ENCODE data around the gene PTPRR.

- TF ChIP-seq TEAD4 (IDR thresholded peaks at IDR 0.05; ENCODE audit: borderline replicate concordance, insufficient read depth) (no peak), CTCF (IDR thresholded peaks at IDR 0.05) (no peak), RAD21 (IDR thresholded peaks at IDR 0.05; ENCODE audit: low read length) (no peak), EZH2phosphoT487 (IDR thresholded peaks at IDR 0.05; ENCODE audit: borderline replicate concordance, low read depth) (no peak), POLR2AphosphoS5 (IDR thresholded peaks at IDR 0.05; ENCODE audit: low read depth, low read length) (no peak), YY1 (IDR thresholded peaks at IDR 0.05; ENCODE audit: low read depth) (no peak), JUND (IDR thresholded peaks at IDR 0.05) (no peak), CHD2 (IDR thresholded peaks at IDR 0.05; ENCODE audit: low read length, partially characterized antibody) (no peak), ELF1 (IDR thresholded peaks at IDR 0.05) (no peak), RFX5 (IDR thresholded peaks at IDR 0.05; ENCODE audit: low read length) (no peak), RXRA (IDR thresholded peaks at IDR 0.05; ENCODE audit: borderline replicate concordance, low read depth) (no peak), RCOR1 (IDR thresholded peaks at IDR 0.05; ENCODE audit: low read length) (no peak)
- TF ChIP-seq, protein P1, sequence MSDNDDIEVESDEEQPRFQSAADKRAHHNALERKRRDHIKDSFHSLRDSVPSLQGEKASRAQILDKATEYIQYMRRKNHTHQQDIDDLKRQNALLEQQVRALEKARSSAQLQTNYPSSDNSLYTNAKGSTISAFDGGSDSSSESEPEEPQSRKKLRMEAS (IDR thresholded peaks at IDR 0.05; ENCODE audit: low read depth): no peak
- TF ChIP-seq, protein P2, sequence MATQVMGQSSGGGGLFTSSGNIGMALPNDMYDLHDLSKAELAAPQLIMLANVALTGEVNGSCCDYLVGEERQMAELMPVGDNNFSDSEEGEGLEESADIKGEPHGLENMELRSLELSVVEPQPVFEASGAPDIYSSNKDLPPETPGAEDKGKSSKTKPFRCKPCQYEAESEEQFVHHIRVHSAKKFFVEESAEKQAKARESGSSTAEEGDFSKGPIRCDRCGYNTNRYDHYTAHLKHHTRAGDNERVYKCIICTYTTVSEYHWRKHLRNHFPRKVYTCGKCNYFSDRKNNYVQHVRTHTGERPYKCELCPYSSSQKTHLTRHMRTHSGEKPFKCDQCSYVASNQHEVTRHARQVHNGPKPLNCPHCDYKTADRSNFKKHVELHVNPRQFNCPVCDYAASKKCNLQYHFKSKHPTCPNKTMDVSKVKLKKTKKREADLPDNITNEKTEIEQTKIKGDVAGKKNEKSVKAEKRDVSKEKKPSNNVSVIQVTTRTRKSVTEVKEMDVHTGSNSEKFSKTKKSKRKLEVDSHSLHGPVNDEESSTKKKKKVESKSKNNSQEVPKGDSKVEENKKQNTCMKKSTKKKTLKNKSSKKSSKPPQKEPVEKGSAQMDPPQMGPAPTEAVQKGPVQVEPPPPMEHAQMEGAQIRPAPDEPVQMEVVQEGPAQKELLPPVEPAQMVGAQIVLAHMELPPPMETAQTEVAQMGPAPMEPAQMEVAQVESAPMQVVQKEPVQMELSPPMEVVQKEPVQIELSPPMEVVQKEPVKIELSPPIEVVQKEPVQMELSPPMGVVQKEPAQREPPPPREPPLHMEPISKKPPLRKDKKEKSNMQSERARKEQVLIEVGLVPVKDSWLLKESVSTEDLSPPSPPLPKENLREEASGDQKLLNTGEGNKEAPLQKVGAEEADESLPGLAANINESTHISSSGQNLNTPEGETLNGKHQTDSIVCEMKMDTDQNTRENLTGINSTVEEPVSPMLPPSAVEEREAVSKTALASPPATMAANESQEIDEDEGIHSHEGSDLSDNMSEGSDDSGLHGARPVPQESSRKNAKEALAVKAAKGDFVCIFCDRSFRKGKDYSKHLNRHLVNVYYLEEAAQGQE (IDR thresholded peaks at IDR 0.05; ENCODE audit: low read depth, low read length): no peak
Measured at GRCh38 chr12:70788774-70789173, 131.8 kb downstream of the PTPRR start.
